Epithelial cell of proximal tubule (primary cell): ENCODE measurements around the gene DNAI1. TPM values are rescaled to one million over a fixed set of nuclear protein-coding genes. Genes with fewer than 3 reads are reported as not detected.

Experiments used
- DNase-seq: peaks from one replicate; pipeline ENCODE4 v3.0.0-alpha.2; 2011; ENCODE audit warnings: low read depth
- H3K4me3 ChIP-seq: 2 replicates; pipeline ENCODE4 v1.5.1; 2011; ENCODE audit warnings: low read depth, mild to moderate bottlenecking, low read length
- CTCF ChIP-seq: conservative IDR thresholded peaks from 2 replicates; pipeline ENCODE4 v1.5.1; 2012; ENCODE audit warnings: low read depth, mild to moderate bottlenecking, low read length
- total RNA-seq: library from RNA; depleted of rRNA; stranded (reverse); fragments of >200 nt; gene quantifications from 2 replicates; pipeline ENCODE4 v1.2.3, GENCODE V29; 2015

DNAI1 gene
- total RNA-seq, 1 donor from 2014 or later, result 0.06 TPM

GRCh38 chr9:34490360-34490759, 31.8 kb downstream of the DNAI1 start:
- no peak overlapping the region for H3K4me3 ChIP-seq
- no peak for DNase-seq
- TF ChIP-seq CTCF, result no peak

- no peak for TF ChIP-seq CTCF
- no peak for DNase-seq
- no peak overlapping the region for H3K4me3 ChIP-seq
Measured at GRCh38 chr9:34490760-34491159, 32.2 kb downstream of the DNAI1 start.

- TF ChIP-seq CTCF, result no peak
- H3K4me3 ChIP-seq, result no peak overlapping the region
- DNase-seq, result no peak
Measured at GRCh38 chr9:34491596-34491995, 33.0 kb downstream of the DNAI1 start.

- no peak overlapping the region for H3K4me3 ChIP-seq
- no peak for TF ChIP-seq CTCF
- DNase-seq, result no peak
Measured at GRCh38 chr9:34492051-34492450, 33.4 kb downstream of the DNAI1 start.

GRCh38 chr9:34493972-34494535, 35.4 kb downstream of the DNAI1 start:
- no peak overlapping the region for H3K4me3 ChIP-seq
- no peak for DNase-seq
- no peak for TF ChIP-seq CTCF

GRCh38 chr9:34496149-34496712, 37.6 kb downstream of the DNAI1 start:
- TF ChIP-seq CTCF, result no peak
- no peak overlapping the region for H3K4me3 ChIP-seq
- DNase-seq, result no peak

GRCh38 chr9:34498553-34498952, 39.9 kb downstream of the DNAI1 start:
- DNase-seq, result no peak
- no peak for TF ChIP-seq CTCF
- no peak overlapping the region for H3K4me3 ChIP-seq
